ENCODE data around the gene ZNF628.

ZNF628 gene

DNA sequence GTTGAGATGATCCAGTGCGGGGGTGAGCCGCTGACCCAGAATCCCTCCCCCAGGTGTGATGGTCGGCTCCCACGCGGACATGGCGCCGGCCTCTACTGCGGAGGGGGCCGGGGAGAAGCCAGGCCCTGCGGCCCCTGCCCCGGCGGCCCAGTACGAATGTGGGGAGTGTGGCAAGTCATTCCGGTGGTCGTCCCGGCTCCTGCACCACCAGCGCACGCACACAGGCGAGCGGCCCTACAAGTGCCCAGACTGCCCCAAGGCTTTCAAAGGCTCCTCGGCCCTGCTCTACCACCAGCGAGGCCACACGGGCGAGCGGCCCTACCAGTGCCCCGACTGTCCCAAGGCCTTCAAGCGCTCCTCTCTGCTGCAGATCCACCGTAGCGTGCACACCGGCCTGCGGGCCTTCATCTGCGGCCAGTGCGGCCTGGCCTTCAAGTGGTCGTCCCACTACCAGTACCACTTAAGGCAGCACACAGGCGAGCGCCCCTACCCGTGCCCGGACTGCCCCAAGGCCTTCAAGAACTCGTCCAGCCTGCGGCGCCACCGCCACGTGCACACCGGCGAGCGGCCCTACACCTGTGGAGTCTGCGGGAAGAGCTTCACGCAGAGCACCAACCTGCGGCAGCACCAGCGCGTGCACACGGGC lies 4.9 kb downstream of the ZNF628 start:
- TF ChIP-seq CTCF (IDR thresholded peaks at IDR 0.05; ENCODE audit: control insufficient read depth, insufficient read depth, low read depth, low read length, missing control alignments) = no peak
- DNase-seq (ENCODE audit: low read depth) = no peak
- H3K4me3 ChIP-seq (ENCODE audit: control insufficient read depth, low read depth, low read length) = no peak overlapping the region

DNA sequence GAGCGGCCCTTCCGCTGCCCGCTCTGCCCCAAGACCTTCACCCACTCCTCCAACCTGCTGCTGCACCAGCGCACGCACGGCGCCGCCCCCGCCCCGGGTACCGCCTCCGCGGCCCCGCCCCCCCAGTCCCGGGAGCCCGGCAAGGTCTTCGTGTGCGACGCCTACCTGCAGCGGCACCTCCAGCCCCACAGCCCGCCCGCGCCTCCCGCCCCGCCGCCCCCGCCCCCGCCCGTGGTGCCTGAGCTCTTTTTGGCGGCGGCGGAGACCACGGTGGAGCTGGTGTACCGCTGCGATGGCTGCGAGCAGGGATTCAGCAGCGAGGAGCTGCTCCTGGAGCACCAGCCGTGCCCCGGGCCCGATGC lies 5.4 kb downstream of the ZNF628 start:
- no peak overlapping the region for H3K4me3 ChIP-seq (ENCODE audit: control insufficient read depth, low read depth, low read length)
- no peak for DNase-seq (ENCODE audit: low read depth)
- TF ChIP-seq CTCF (IDR thresholded peaks at IDR 0.05; ENCODE audit: control insufficient read depth, insufficient read depth, low read depth, low read length, missing control alignments) = no peak

- no peak for TF ChIP-seq CTCF (IDR thresholded peaks at IDR 0.05; ENCODE audit: control insufficient read depth, insufficient read depth, low read depth, low read length, missing control alignments)
- no peak overlapping the region for H3K4me3 ChIP-seq (ENCODE audit: control insufficient read depth, low read depth, low read length)
Observed at GRCh38 chr19:55482156-55482961, 5.9 kb downstream of the ZNF628 start.

GRCh38 chr19:55482967-55483705 lies 6.7 kb downstream of the ZNF628 start:
- no peak for TF ChIP-seq CTCF (IDR thresholded peaks at IDR 0.05; ENCODE audit: control insufficient read depth, insufficient read depth, low read depth, low read length, missing control alignments)
- H3K4me3 ChIP-seq (ENCODE audit: control insufficient read depth, low read depth, low read length) = no peak overlapping the region
- DNase-seq (ENCODE audit: low read depth) = no peak

More at GRCh38 chr19:55482156-55482961, 5.9 kb downstream of the ZNF628 start:
- DNase-seq (ENCODE audit: low read depth) = no peak

DNA sequence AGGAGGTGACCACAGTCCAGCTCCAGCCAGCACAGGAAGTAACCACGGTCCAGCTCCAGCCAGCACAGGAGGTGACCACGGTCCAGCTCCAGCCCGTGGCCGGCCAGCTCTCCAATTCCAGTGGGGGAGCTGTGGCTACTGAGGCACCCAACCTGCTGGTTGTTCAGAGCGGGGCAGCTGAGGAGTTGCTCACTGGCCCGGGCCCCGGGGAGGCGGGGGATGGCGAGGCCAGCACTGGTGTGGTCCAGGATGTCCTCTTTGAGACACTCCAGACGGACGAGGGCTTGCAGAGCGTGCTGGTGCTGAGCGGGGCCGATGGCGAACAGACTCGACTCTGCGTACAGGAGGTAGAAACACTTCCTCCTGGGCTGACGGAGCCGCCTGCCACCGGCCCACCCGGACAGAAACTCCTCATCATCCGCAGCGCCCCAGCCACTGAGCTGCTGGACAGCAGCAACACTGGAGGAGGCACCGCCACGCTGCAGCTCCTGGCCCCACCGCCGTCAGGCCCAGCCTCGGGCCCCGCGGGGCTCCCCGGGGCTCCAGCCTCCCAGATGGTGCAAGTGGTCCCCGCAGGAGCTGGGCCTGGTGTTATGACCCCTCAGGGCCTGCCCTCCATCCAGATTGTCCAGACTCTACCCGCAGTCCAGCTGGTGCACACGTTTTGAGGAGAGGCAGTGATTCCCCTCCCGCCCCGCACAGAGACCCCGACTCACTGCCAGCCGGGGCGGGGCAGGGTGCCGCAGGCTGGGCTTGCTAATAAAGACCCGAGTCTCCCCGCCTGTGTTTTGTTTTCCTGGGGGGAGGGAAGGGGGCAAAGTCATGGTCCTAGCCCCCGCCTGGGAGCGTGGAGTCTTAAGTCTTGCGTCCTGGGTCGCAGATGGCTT lies 7.5 kb downstream of the ZNF628 start:
- no peak for TF ChIP-seq CTCF (IDR thresholded peaks at IDR 0.05; ENCODE audit: control insufficient read depth, insufficient read depth, low read depth, low read length, missing control alignments)
- DNase-seq (ENCODE audit: low read depth) = no peak
- H3K4me3 ChIP-seq (ENCODE audit: control insufficient read depth, low read depth, low read length) = peak overlapping the region; percentile 65
